Endothelial cell of umbilical vein (primary cell): ENCODE measurements around the gene ARHGAP10. TPM values are rescaled to one million over a fixed set of nuclear protein-coding genes. Genes with fewer than 3 reads are reported as not detected.

ENCODE experiments used
- BruUV-seq: library from RNA; stranded (reverse); fragments of 400-500 nt; replicated peaks from 2 replicates; lab custom pipeline; 2021; lab: Mats Ljungman, UMichigan
- CTCF ChIA-PET: fragments of 300-600, 350-600 bp; sonication (Branson Sonifier 250); formaldehyde crosslinking; loops from one replicate; lab custom pipeline; 2021; ENCODE audit warnings: antibody characterized with exemption, inconsistent platforms; lab: Charles Lee
- POLR2A ChIA-PET: fragments of 300-600, 350-600 bp; sonication (Branson Sonifier 250); formaldehyde crosslinking; loops from one replicate; lab custom pipeline; 2021; ENCODE audit warnings: antibody characterized with exemption, inconsistent platforms; lab: Charles Lee
- DNase-seq: peaks from one replicate; pipeline ENCODE4 v3.0.0-alpha.2; 2011; ENCODE audit warnings: low read depth, low spot score
- FAIRE-seq: peaks from 2 replicates; lab custom pipeline; 2011; peaks lifted over from hg19 to GRCh38; lab: Jason Lieb, UNC
- H2AFZ ChIP-seq: 2 replicates; pipeline ENCODE4 v1.6.0; 2012; ENCODE audit warnings: low read depth, low read length, control low read depth, inconsistent platforms
- H3K27ac ChIP-seq: 2 replicates; pipeline ENCODE4 v1.5.1; 2011; ENCODE audit warnings: low read depth, mild to moderate bottlenecking, control low read depth, low read length, moderate library complexity; ENCODE audit not compliant: insufficient read depth
- H3K27me3 ChIP-seq, 2 experiments: 2 replicates each; pipeline versions ENCODE4 v1.6.0 to v1.6.1; 2011; ENCODE audit warnings: low read length in 2 of 2, mixed read lengths in 1 of 2; ENCODE audit not compliant: control insufficient read depth in 2 of 2, insufficient read depth in 2 of 2
- H3K36me3 ChIP-seq, 2 experiments: 2 replicates in 1 of 2; 3 replicates in 1 of 2; pipeline ENCODE4 v1.5.1; 2011; ENCODE audit warnings: low read length in 2 of 2, mild to moderate bottlenecking in 1 of 2, moderate library complexity in 1 of 2; ENCODE audit not compliant: control insufficient read depth in 2 of 2, insufficient read depth in 2 of 2; ENCODE audit errors: extremely low read depth in 1 of 2
- H3K4me1 ChIP-seq: 3 replicates; pipeline ENCODE4 v1.5.1; 2011; ENCODE audit warnings: mild to moderate bottlenecking, low read length; ENCODE audit not compliant: control insufficient read depth, insufficient read depth; ENCODE audit errors: extremely low read depth
- H3K4me2 ChIP-seq: 2 replicates; pipeline ENCODE4 v1.6.1; 2011; ENCODE audit warnings: low read length, control low read depth, mixed read lengths; ENCODE audit not compliant: insufficient read depth
- H3K4me3 ChIP-seq, 3 experiments: fragments of 200-600 bp in 1 of 3; sonication (generic), shearing (Covaris generic) in 1 of 3; replicated peaks in 1 of 3; 2 replicates each; pipeline ENCODE4 v1.5.1; 2011 to 2016; ENCODE audit warnings: control low read depth in 3 of 3, low read length in 3 of 3, mild to moderate bottlenecking in 2 of 3, inconsistent platforms in 1 of 3, low read depth in 1 of 3, moderate library complexity in 1 of 3; ENCODE audit not compliant: insufficient read depth in 1 of 3
- H3K79me2 ChIP-seq: 2 replicates; pipeline ENCODE4 v1.6.0; 2012; ENCODE audit warnings: low read length, inconsistent platforms; ENCODE audit not compliant: control insufficient read depth, insufficient read depth
- H3K9ac ChIP-seq: replicated peaks from 2 replicates; pipeline ENCODE3; 2011; ENCODE audit warnings: low read length, control low read depth; ENCODE audit not compliant: insufficient read depth; ENCODE audit errors: extremely low read depth
- H3K9me1 ChIP-seq: replicated peaks from 3 replicates; pipeline ENCODE4 v1.6.0; 2011; ENCODE audit warnings: mild to moderate bottlenecking, low read length; ENCODE audit not compliant: control insufficient read depth, insufficient read depth; ENCODE audit errors: extremely low read depth
- H3K9me3 ChIP-seq: replicated peaks from 2 replicates; pipeline ENCODE4 v1.5.1; 2012; ENCODE audit warnings: low read length, inconsistent platforms; ENCODE audit not compliant: control insufficient read depth, insufficient read depth
- H4K20me1 ChIP-seq: replicated peaks from 2 replicates; pipeline ENCODE3; 2011; ENCODE audit warnings: mild to moderate bottlenecking, low read length; ENCODE audit not compliant: control insufficient read depth, insufficient read depth; ENCODE audit errors: extremely low read depth
- CTCF ChIP-seq, 2 donors: IDR thresholded peaks; 1 replicate in 1 of 2; 2 replicates in 1 of 2; pipeline ENCODE4 v1.5.1; 2011; ENCODE audit warnings: low read length in 2 of 2, mild to moderate bottlenecking in 2 of 2, moderate library complexity in 2 of 2, control low read depth in 1 of 2, inconsistent platforms in 1 of 2, low read depth in 1 of 2; ENCODE audit not compliant: insufficient read depth in 1 of 2; ENCODE audit errors: extremely low read depth in 1 of 2
- EZH2 ChIP-seq: IDR thresholded peaks from 2 replicates; pipeline ENCODE4 v1.6.1; 2012; ENCODE audit warnings: borderline replicate concordance, low read depth, mild to moderate bottlenecking, moderate library complexity, low read length, inconsistent platforms; ENCODE audit not compliant: severe bottlenecking
- FOS ChIP-seq: IDR thresholded peaks from 2 replicates; pipeline ENCODE4 v1.6.1; 2011; ENCODE audit warnings: mild to moderate bottlenecking, low read length, moderate library complexity, borderline replicate concordance; ENCODE audit not compliant: insufficient read depth
- GATA2 ChIP-seq: IDR thresholded peaks from 2 replicates; pipeline ENCODE4 v1.7.0; 2011; ENCODE audit warnings: low read depth, mild to moderate bottlenecking, moderate library complexity, mixed read lengths, low read length; ENCODE audit not compliant: insufficient read length, insufficient read depth
- JUN ChIP-seq: IDR thresholded peaks from 2 replicates; pipeline ENCODE4 v1.6.1; 2011; ENCODE audit warnings: borderline replicate concordance, low read depth; ENCODE audit not compliant: insufficient read length, insufficient read depth
- MAX ChIP-seq: IDR thresholded peaks from 2 replicates; pipeline ENCODE4 v1.6.1; 2011; ENCODE audit not compliant: insufficient read depth, insufficient read length
- MYC ChIP-seq: IDR thresholded peaks from one replicate; pipeline ENCODE4 v1.6.1; 2011; ENCODE audit warnings: mild to moderate bottlenecking, low read depth, low read length
- POLR2A ChIP-seq: IDR thresholded peaks from 2 replicates; pipeline ENCODE4 v1.6.1; 2012; ENCODE audit warnings: low read depth, mild to moderate bottlenecking, control low read depth, low read length
- POLR2AphosphoS5 ChIP-seq: IDR thresholded peaks from 2 replicates; pipeline ENCODE4 v1.6.1; 2012; ENCODE audit warnings: low read depth, mild to moderate bottlenecking, control low read depth, low read length, moderate library complexity; ENCODE audit not compliant: insufficient read depth
- dilution Hi-C: fragments of 300-500 bp; cut with MboI; formaldehyde crosslinking; loops from one replicate; pipeline ENCODE4 v1.15.0; 2019; ENCODE audit warnings: low sequenced_read_pairs; ENCODE audit not compliant: extremely low pct_ligation_motif_present
- intact Hi-C: fragments of 100-400 bp; cut with micrococcal nuclease; formaldehyde crosslinking; loops from one replicate; pipeline ENCODE4 v1.10.0; 2022
- polyA plus RNA-seq, 4 experiments: library from polyadenylated mRNA; depleted of rRNA in 3 of 4; stranded (reverse) in 3 of 4; unstranded in 1 of 4; fragments of >200 nt; gene quantifications; 2 replicates each; pipeline versions ENCODE4 v1.2.1 to v1.2.3, GENCODE V29; 2011 to 2012; ENCODE audit warnings: missing spikeins in 1 of 4
- total RNA-seq: library from RNA; stranded (reverse); gene quantifications from 2 replicates; pipeline ENCODE4 v1.2.3, GENCODE V29; 2021

ARHGAP10 gene
- total and polyA plus RNA-seq, 2 donors (not counting 3 experiments of a cell fraction or from before 2014, with no cell fraction given), result 20.4 to 36.7 TPM

- H3K4me2 ChIP-seq, result no peak overlapping the region
- ChIA-PET CTCF (no interaction called here), POLR2A (no interaction called here)
- H3K9me3 ChIP-seq, result no peaks in the 10 kb centered on the region
- no peak overlapping the region for H3K4me3 ChIP-seq
- no peaks in the 10 kb centered on the region for H3K9me1 ChIP-seq
- TF ChIP-seq CTCF (IDR thresholded peaks at IDR 0.05; ENCODE audit: extremely low read depth in 1 of 2, insufficient read depth in 1 of 2, low read depth in 1 of 2, low read length in 2 of 2), result no peak
- intact Hi-C loops (no loop called here), dilution Hi-C loops (no loop called here)
- H3K36me3 ChIP-seq, result no peaks in the 10 kb centered on the region
- H3K27me3 ChIP-seq, result no peaks in the 10 kb centered on the region
- H3K4me1 ChIP-seq, result no peaks in the 10 kb centered on the region
- no peak overlapping the region for H3K9ac ChIP-seq
- no peaks in the 10 kb centered on the region for H3K79me2 ChIP-seq
- H4K20me1 ChIP-seq, result no peaks in the 10 kb centered on the region
- H2AFZ ChIP-seq, result no peak overlapping the region
- BruUV-seq, result no TSS peak
- FAIRE-seq, result no peak
- no peak for DNase-seq
- no peak overlapping the region for H3K27ac ChIP-seq
Measured at GRCh38 chr4:147940171-147940570, 208.3 kb downstream of the ARHGAP10 start.

GRCh38 chr4:147941373-147941772, 209.5 kb downstream of the ARHGAP10 start:
- Histone ChIP-seq H3K79me2 (no peaks in the 10 kb centered on the region), H3K27me3 (no peaks in the 10 kb centered on the region), H3K27ac (no peak overlapping the region), H3K9ac (no peak overlapping the region), H4K20me1 (no peaks in the 10 kb centered on the region), H3K9me3 (no peaks in the 10 kb centered on the region), H2AFZ (no peak overlapping the region), H3K4me2 (no peak overlapping the region), H3K9me1 (no peaks in the 10 kb centered on the region), H3K36me3 (no peaks in the 10 kb centered on the region), H3K4me3 (no peak overlapping the region), H3K4me1 (no peaks in the 10 kb centered on the region)
- DNase-seq (no peak), FAIRE-seq (no peak)
- intact Hi-C loops (no loop called here), dilution Hi-C loops (no loop called here)
- CTCF ChIA-PET, result no interaction called here
- POLR2A ChIA-PET, result no interaction called here
- no TSS peak for BruUV-seq
- TF ChIP-seq EZH2 (no peak), POLR2AphosphoS5 (no peak), POLR2A (no peak), MYC (no peak), JUN (no peak), CTCF (IDR thresholded peaks at IDR 0.05; ENCODE audit: extremely low read depth in 1 of 2, insufficient read depth in 1 of 2, low read depth in 1 of 2, low read length in 2 of 2) (no peak), GATA2 (no peak), FOS (no peak), MAX (no peak)
